Stimulated activated naive CD8-positive, alpha-beta T cell treated with anti-CD3 and anti-CD28 coated beads, Interleukin-15, amount 100 ng/mL, for 72 hours (primary cell): ENCODE measurements around the gene LIPC.

ENCODE experiments used
- ATAC-seq: fragments of 150-1000 bp; cut with Tn5 transposase; 2 replicates; pipeline ENCODE4 v1.10.0; 2021; ENCODE audit warnings: mild to moderate bottlenecking, moderate library complexity
- DNase-seq, 2 donors: peaks; one replicate each; pipeline ENCODE4 v3.0.0; 2021 to 2022
- H3K27ac Mint-ChIP-seq, 2 donors: one replicate each; pipeline ENCODE4 v1.8.0; 2022; ENCODE audit warnings: mild to moderate bottlenecking in 2 of 2, mixed read lengths in 2 of 2, moderate library complexity in 2 of 2
- H3K27me3 Mint-ChIP-seq: one replicate; pipeline ENCODE4 v1.8.0; 2022; ENCODE audit warnings: mixed read lengths
- H3K4me1 Mint-ChIP-seq: one replicate; pipeline ENCODE4 v1.8.0; 2022; ENCODE audit warnings: mild to moderate bottlenecking, mixed read lengths
- H3K4me3 Mint-ChIP-seq, 2 donors: one replicate each; pipeline ENCODE4 v1.8.0; 2022; ENCODE audit warnings: mild to moderate bottlenecking in 2 of 2, mixed read lengths in 2 of 2, moderate library complexity in 1 of 2
- H3K9me3 Mint-ChIP-seq, 2 donors: one replicate each; pipeline ENCODE4 v1.8.0; 2022; ENCODE audit warnings: mixed read lengths in 2 of 2

LIPC gene

DNA sequence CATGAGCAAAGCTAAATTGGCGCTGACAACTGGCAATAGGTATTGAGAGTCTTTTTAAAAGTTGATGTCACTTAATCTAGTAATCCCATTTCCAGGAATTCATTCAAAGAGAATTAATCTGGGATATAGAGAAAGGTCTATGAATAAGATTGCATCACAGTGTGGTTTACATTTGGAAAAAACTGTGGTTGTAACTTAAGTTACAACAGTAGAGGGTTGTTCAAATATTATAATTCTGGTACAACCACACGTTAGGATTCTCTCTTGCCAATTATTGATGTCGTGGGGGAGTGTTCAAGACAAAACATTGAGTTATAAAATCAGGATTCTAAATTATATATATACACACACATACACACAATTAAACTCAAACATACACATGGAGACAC is 79.8 kb downstream of the LIPC start:
- Mint-ChIP-seq H3K4me3 (no peak overlapping the region), H3K9me3 (peaks cover 4 to 16% of the 10 kb centered on the region in 2 donors), H3K4me1 (peaks cover 23% of the 10 kb centered on the region), H3K27ac (no peak overlapping the region), H3K27me3 (no peaks in the 10 kb centered on the region)
- ATAC-seq (no peak), DNase-seq (no peak)

DNA sequence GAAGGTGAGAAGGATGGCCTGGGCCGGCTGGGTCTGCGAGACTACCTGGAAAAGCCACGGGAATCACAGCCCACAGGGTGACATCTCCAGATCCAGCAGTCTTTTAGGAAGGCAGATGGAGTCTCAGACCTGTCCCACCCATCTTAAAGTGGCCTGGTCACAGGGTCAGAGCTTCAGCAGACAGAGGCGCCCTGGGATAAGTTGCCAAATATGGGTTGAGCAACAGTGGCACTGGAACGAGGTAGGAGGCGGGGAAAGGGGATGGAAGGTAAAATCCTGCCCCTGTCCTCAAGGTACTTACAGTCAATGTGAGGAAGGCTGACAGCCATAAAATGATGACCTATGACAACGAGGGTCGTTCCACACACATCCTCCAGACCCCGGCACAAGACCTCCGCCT is 80.7 kb downstream of the LIPC start:
- Mint-ChIP-seq H3K4me1 (peaks cover 29% of the 10 kb centered on the region), H3K27me3 (no peaks in the 10 kb centered on the region), H3K27ac (peak overlapping the region in 1 of 2 donors; percentile 30), H3K4me3 (no peak overlapping the region), H3K9me3 (peaks cover 4 to 19% of the 10 kb centered on the region in 2 donors)
- ATAC-seq: no peak
- no peak for DNase-seq

DNA sequence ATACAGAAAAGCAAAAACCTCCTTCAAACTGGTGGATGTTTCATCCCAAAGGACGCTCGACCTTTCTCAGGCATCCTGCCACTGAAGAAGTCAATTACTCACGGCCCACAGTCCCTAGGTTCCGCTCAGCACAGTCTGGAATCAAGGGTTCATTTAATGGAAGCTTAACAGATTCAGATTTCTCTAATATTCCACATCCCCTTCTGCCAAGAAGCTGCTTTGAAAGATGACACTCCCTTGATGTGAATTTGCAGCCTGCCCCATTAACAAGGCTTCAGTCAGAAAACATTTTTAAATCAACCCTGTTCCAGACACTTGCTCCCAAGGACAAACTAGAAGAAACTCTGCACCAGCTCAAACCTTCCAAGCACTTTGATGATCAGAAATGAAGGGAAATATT is 81.2 kb downstream of the LIPC start:
- H3K4me3 Mint-ChIP-seq: no peak overlapping the region
- H3K4me1 Mint-ChIP-seq: peaks cover 33% of the 10 kb centered on the region
- H3K9me3 Mint-ChIP-seq: peaks cover 4 to 19% of the 10 kb centered on the region in 2 donors
- peak overlapping the region in 1 of 2 donors; percentile 30 for H3K27ac Mint-ChIP-seq
- DNase-seq (no peak), ATAC-seq (no peak)
- H3K27me3 Mint-ChIP-seq: no peaks in the 10 kb centered on the region

DNA sequence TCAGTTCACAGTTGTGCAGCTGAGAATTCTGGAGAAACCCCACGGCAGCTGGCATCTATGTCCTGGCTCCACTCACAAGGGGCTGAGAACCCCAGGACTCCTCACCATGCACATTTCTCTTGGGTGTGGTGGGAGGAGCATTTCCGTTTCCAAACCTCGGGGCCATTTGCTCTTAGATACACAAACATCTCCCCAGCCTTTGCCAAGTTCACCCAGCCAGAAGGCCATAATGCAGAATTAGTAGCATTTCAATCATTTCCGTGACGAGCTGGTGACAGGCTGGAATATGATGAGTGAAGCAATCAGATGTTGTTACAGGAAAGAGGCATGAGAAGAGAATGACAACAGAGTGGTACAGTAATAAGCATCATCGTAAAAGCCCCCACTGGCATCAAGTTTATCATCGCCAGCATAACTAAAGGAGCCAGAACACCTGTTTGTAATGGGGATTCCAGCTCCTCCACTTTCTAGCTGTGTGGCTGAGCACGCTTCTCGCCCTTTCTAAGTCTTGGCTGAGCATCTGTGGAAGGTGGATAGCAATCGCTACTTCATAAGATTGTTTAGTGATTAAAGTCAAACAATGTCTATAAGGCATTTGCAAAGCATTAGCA is 82.0 kb downstream of the LIPC start:
- peaks cover 4 to 19% of the 10 kb centered on the region in 2 donors for H3K9me3 Mint-ChIP-seq

DNA sequence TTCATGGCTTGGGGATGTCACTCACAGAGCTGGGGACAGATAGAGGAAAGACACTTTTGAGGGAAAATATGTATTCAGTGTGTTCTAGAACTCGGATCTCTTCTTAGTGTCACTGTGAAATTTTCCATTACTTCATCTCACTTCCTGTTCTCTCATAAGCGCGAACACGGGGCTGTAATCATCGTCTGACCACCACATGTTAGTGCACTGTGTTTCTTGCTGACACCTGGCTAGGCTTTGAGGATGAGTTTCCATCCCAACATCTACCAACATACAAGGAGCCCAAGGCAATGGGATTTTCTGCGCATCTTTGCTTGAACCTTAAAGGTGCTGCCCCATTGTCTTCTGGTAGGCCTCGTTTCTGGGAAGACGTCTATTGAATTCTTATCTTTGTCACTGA is 84.0 kb downstream of the LIPC start:
- ATAC-seq: peak; percentile 56
- no peaks in the 10 kb centered on the region for H3K27me3 Mint-ChIP-seq
- H3K27ac Mint-ChIP-seq: peak overlapping the region; percentile 52 to 63
- peaks cover 57% of the 10 kb centered on the region for H3K4me1 Mint-ChIP-seq
- peaks cover 4 to 19% of the 10 kb centered on the region in 2 donors for H3K9me3 Mint-ChIP-seq
- H3K4me3 Mint-ChIP-seq: peak overlapping the region in 1 of 2 donors; percentile 62
- peak; percentile 13 to 50 for DNase-seq

More for the DNA sequence above, 82.0 kb downstream of the LIPC start:
- Mint-ChIP-seq H3K4me1 (peaks cover 42% of the 10 kb centered on the region), H3K4me3 (no peak overlapping the region), H3K27ac (no peak overlapping the region), H3K27me3 (no peaks in the 10 kb centered on the region)
- ATAC-seq (no peak), DNase-seq (no peak)

DNA sequence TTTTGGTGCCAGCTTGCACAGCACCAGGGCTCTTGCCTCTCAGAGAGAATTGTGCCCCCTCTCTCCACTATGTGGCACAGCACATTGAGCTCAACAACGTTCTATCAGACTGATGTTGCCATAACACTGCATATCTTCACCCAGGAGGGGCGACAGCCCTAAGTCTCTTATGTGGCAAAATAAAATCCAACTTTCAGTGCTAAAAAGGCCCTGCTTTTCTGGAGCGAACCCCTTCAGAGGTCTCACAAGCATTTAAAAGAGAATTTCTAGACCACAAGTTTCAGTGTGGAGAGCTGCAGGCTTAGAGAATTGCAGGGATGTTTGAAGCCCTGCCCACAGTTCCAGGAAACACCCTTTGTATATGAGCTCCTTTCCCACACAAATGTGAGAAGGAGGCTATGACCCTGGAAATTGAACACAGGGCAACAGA is 85.5 kb downstream of the LIPC start:
- Mint-ChIP-seq H3K4me3 (peak overlapping the region; percentile 32 to 65), H3K27ac (peak overlapping the region; percentile 23 to 86), H3K9me3 (peaks cover 4 to 19% of the 10 kb centered on the region in 2 donors), H3K4me1 (peaks cover 70% of the 10 kb centered on the region), H3K27me3 (no peaks in the 10 kb centered on the region)
- peak; percentile 15 to 57 for DNase-seq
- ATAC-seq: peak; percentile 81

DNA sequence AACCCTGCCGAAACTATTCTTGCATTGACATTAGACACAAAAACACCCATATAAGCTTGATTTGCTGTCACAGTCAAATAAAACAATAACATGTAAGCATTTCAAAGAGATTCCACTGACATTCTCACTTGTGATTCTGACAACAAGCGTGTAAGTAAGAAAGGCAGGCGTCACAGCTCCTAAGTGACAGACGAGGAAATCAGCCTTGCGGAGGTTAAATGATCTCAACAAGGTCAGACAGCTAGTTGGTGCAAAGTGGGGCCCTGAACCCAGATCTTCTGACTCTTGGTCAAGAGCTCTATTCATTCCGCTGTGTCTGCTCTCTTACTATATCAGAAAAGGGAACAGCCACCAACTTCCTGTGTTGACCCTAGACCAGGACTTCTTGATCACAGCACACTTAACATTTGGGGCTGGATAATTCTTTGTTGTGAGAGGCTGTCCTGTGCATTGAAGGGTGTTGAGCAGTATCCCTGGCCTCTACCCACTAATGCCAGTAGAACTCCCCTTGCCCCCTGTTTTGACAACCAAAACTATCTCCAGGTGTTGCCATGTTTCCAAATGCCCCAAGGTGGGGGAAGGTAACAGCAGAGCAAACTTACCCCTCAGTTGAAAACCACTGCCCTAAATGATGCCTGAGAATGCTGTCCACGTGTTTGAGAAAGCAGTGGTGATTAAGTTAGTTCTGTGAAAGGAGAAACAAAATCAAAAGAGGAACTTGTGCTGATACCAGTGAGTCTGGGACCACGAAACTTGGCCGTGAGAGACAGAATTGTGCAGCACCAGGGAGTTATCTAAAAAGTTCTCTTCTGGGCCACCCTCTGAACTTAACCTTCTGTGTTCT is 86.1 kb downstream of the LIPC start:
- DNase-seq (peak; percentile 6 to 40), ATAC-seq (peak; percentile 65)
- Mint-ChIP-seq H3K27me3 (no peaks in the 10 kb centered on the region), H3K27ac (peak overlapping the region; percentile 55 to 86), H3K4me3 (peak overlapping the region; percentile 32 to 65), H3K4me1 (peaks cover 70% of the 10 kb centered on the region), H3K9me3 (peaks cover 4 to 19% of the 10 kb centered on the region in 2 donors)

GRCh38 chr15:58518626-58519025 is 86.8 kb downstream of the LIPC start:
- Mint-ChIP-seq H3K4me3 (peak overlapping the region in 1 of 2 donors; percentile 10), H3K4me1 (peaks cover 70% of the 10 kb centered on the region), H3K9me3 (peaks cover 4 to 19% of the 10 kb centered on the region in 2 donors), H3K27ac (peak overlapping the region in 1 of 2 donors; percentile 82), H3K27me3 (no peaks in the 10 kb centered on the region)
- DNase-seq (no peak), ATAC-seq (peak; percentile 14)

- H3K4me1 Mint-ChIP-seq: peaks cover 70% of the 10 kb centered on the region
- H3K27ac Mint-ChIP-seq: no peak overlapping the region
- H3K27me3 Mint-ChIP-seq: no peaks in the 10 kb centered on the region
- DNase-seq (no peak), ATAC-seq (no peak)
- peaks cover 4 to 19% of the 10 kb centered on the region in 2 donors for H3K9me3 Mint-ChIP-seq
- no peak overlapping the region for H3K4me3 Mint-ChIP-seq
Measured at GRCh38 chr15:58519516-58519915, 87.7 kb downstream of the LIPC start.

DNA sequence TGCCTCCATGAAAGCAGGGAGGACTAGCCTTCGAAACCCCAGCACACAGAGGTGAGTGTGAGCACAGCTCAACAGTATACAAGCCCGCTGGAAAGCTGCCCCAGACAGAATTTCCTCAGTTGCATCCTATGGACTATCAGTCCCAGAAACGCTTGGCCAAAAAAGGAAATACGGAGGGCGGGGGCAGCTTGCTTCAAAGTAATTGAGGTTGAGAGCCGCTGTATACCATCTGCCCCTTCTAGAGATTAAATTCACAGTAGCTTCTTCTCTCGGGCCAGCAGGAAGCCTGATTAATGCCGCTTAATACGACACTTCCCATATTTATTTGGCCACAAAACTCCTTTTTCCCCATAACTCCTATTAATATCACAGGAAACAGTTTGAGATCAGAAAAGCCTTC is 88.7 kb downstream of the LIPC start:
- H3K27ac Mint-ChIP-seq: peak overlapping the region in 1 of 2 donors; percentile 44
- peak overlapping the region in 1 of 2 donors; percentile 18 for H3K4me3 Mint-ChIP-seq
- H3K9me3 Mint-ChIP-seq: peaks cover 0 to 12% of the 10 kb centered on the region in 2 donors
- no peaks in the 10 kb centered on the region for H3K27me3 Mint-ChIP-seq
- ATAC-seq: no peak
- H3K4me1 Mint-ChIP-seq: peaks cover 62% of the 10 kb centered on the region
- no peak for DNase-seq

- DNase-seq: no peak
- Mint-ChIP-seq H3K27ac (peak overlapping the region in 1 of 2 donors; percentile 13), H3K9me3 (peaks cover 0 to 10% of the 10 kb centered on the region in 2 donors), H3K4me1 (peaks cover 58% of the 10 kb centered on the region), H3K27me3 (no peaks in the 10 kb centered on the region), H3K4me3 (peak overlapping the region in 1 of 2 donors; percentile 18)
- ATAC-seq: no peak
Measured at GRCh38 chr15:58520936-58521292, 89.1 kb downstream of the LIPC start.

- Mint-ChIP-seq H3K27ac (peak overlapping the region; percentile 1 to 62), H3K27me3 (no peaks in the 10 kb centered on the region), H3K4me1 (peaks cover 52% of the 10 kb centered on the region), H3K4me3 (no peak overlapping the region), H3K9me3 (peaks cover 0 to 5% of the 10 kb centered on the region in 2 donors)
- no peak for ATAC-seq
- DNase-seq: no peak
Measured at GRCh38 chr15:58521293-58521991, 89.7 kb downstream of the LIPC start.

- H3K9me3 Mint-ChIP-seq: no peaks in the 10 kb centered on the region
- H3K4me1 Mint-ChIP-seq: peaks cover 43% of the 10 kb centered on the region
- DNase-seq (no peak), ATAC-seq (no peak)
- H3K27ac Mint-ChIP-seq: peak overlapping the region in 1 of 2 donors; percentile 79
- no peaks in the 10 kb centered on the region for H3K27me3 Mint-ChIP-seq
- no peak overlapping the region for H3K4me3 Mint-ChIP-seq
Measured at GRCh38 chr15:58522391-58522790, 90.6 kb downstream of the LIPC start.

DNA sequence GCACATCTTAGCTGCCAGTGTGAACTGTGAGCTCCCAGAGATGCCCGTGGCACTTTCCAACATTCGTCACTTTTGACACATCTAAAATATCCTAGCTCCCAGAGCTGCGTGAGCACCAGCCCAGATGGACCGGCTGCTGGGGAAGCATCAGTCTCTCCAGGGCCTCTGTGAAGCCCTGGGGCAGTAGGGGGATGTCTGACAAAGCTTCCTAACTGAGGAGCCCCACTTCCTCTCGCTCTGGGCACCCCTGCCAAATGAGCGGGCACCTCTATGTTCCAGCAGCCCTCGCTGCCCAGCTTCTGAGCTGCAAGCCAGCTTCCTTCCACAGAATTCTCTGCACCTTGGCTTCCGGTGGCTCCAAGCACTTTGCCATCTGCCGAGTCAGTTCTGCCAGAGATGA is 91.1 kb downstream of the LIPC start:
- no peak for ATAC-seq
- no peak for DNase-seq
- Mint-ChIP-seq H3K27me3 (no peaks in the 10 kb centered on the region), H3K27ac (peak overlapping the region; percentile 19 to 79), H3K4me3 (no peak overlapping the region), H3K9me3 (no peaks in the 10 kb centered on the region), H3K4me1 (peaks cover 38% of the 10 kb centered on the region)

- Mint-ChIP-seq H3K4me3 (no peak overlapping the region), H3K4me1 (peaks cover 30% of the 10 kb centered on the region), H3K27me3 (no peaks in the 10 kb centered on the region), H3K9me3 (no peaks in the 10 kb centered on the region), H3K27ac (no peak overlapping the region)
- ATAC-seq: no peak
- no peak for DNase-seq
Measured at GRCh38 chr15:58523634-58524033, 91.8 kb downstream of the LIPC start.
